Stimulated activated naive CD8-positive, alpha-beta T cell treated with anti-CD3 and anti-CD28 coated beads, Interleukin-15, Interleukin-2, amounts not matched to agents 100 U/mL and 50 U/mL, for 24 hours (primary cell): ENCODE data around the gene ERP29.
A peak's percentile ranks its signal among the peaks of the same experiment; 100 is the strongest.
"Not testable (repeated sequence)": the region's sequence is repeated elsewhere in the genome, so short reads cannot be mapped to it uniquely, and the experiment has no call there.

Source experiments
- ATAC-seq: fragments of 150-1000 bp; cut with Tn5 transposase; one replicate; pipeline ENCODE4 v1.10.0; 2021
- DNase-seq: peaks from one replicate; pipeline ENCODE4 v3.0.0; 2021

Gene ERP29

GRCh38 chr12:112012775-112013600 is at the start of gene ERP29, which contains the start of gene TMEM116:
TSS of gene ERP29 (plus strand) at chr12:112013426. CDS start at chr12:112013466, 40 bp downstream.
TSS of gene TMEM116 (minus strand) at chr12:112013165. CDS start at chr12:112005270, 7,895 bp downstream.
- DNase-seq (peak; percentile 100), ATAC-seq (peak; percentile 86)

- DNase-seq (no peak), ATAC-seq (no peak)
Measured at GRCh38 chr12:111964935-111965334, 48.3 kb upstream of the ERP29 start.

- DNase-seq (no peak), ATAC-seq (no peak)
Measured at GRCh38 chr12:111971800-111972199, 41.4 kb upstream of the ERP29 start.

GRCh38 chr12:111975161-111975931 is 37.9 kb upstream of the ERP29 start:
- no peak for DNase-seq
- no peak for ATAC-seq

- no peak for ATAC-seq
- DNase-seq, result no peak
Measured at GRCh38 chr12:111976291-111976690, 36.9 kb upstream of the ERP29 start.

GRCh38 chr12:111976860-111977259 is 36.4 kb upstream of the ERP29 start:
- DNase-seq (no peak), ATAC-seq (no peak)

- ATAC-seq (no peak), DNase-seq (no peak)
Measured at GRCh38 chr12:111978545-111978944, 34.7 kb upstream of the ERP29 start.

GRCh38 chr12:111980598-111980997 is 32.6 kb upstream of the ERP29 start:
- ATAC-seq (no peak), DNase-seq (no peak)

- ATAC-seq (no peak), DNase-seq (no peak)
Measured at GRCh38 chr12:111981987-111982386, 31.2 kb upstream of the ERP29 start.

- DNase-seq (no peak), ATAC-seq (no peak)
Measured at GRCh38 chr12:111984820-111985219, 28.4 kb upstream of the ERP29 start.

GRCh38 chr12:111991535-111991934 is 21.7 kb upstream of the ERP29 start:
- no peak for ATAC-seq
- DNase-seq, result no peak

- DNase-seq, result no peak
Measured at GRCh38 chr12:111991946-111992345, 21.3 kb upstream of the ERP29 start.

GRCh38 chr12:111992464-111992863 is 20.8 kb upstream of the ERP29 start:
- ATAC-seq, result no peak
- no peak for DNase-seq

More at GRCh38 chr12:111991946-111992345, 21.3 kb upstream of the ERP29 start:
- ATAC-seq, result peak; percentile 60

GRCh38 chr12:111993292-111994150 is 19.7 kb upstream of the ERP29 start:
- ATAC-seq (peak; percentile 72), DNase-seq (no peak)

GRCh38 chr12:111994211-111995111 is 18.8 kb upstream of the ERP29 start:
- not testable (repeated sequence) for DNase-seq, ATAC-seq

GRCh38 chr12:111995782-111996480 is 17.3 kb upstream of the ERP29 start:
- DNase-seq, result no peak

GRCh38 chr12:111997300-111997699 is 15.9 kb upstream of the ERP29 start:
- DNase-seq (no peak), ATAC-seq (no peak)

More at GRCh38 chr12:111995782-111996480, 17.3 kb upstream of the ERP29 start:
- no peak for ATAC-seq

GRCh38 chr12:111998015-111998414 is 15.2 kb upstream of the ERP29 start:
- ATAC-seq, result no peak
- DNase-seq, result no peak

GRCh38 chr12:111999129-111999528 is 14.1 kb upstream of the ERP29 start:
- DNase-seq, ATAC-seq: not testable (repeated sequence)

GRCh38 chr12:112000820-112001219 is 12.4 kb upstream of the ERP29 start:
- no peak for DNase-seq
- ATAC-seq, result no peak
